ENCODE data around the gene CD38.
A peak's percentile ranks its signal among the peaks of the same experiment; 100 is the strongest.

CD38 gene

GRCh38 chr4:15864651-15865566 is 86.8 kb downstream of the CD38 start:
- Histone ChIP-seq H4K20me1 (ENCODE audit: insufficient read depth, low read length) (no peaks in the 10 kb centered on the region), H3K27ac (ENCODE audit: low read length) (no peak overlapping the region), H3K79me2 (ENCODE audit: insufficient read depth, low read length) (no peaks in the 10 kb centered on the region), H3K27me3 (ENCODE audit: insufficient read depth, low read length, poor library complexity) (no peaks in the 10 kb centered on the region), H3K9ac (ENCODE audit: low read depth, low read length) (no peak overlapping the region), H2AFZ (ENCODE audit: low read depth, low read length) (no peak overlapping the region), H3K36me3 (ENCODE audit: insufficient read depth, low read length) (no peaks in the 10 kb centered on the region), H3K4me1 (ENCODE audit: insufficient read depth, low read length) (no peaks in the 10 kb centered on the region), H3K4me2 (ENCODE audit: insufficient read depth, low read length) (no peak overlapping the region), H3K9me3 (ENCODE audit: insufficient read depth, low read length, severe bottlenecking) (no peaks in the 10 kb centered on the region), H3K4me3 (ENCODE audit: low read depth in 1 of 2, low read length in 2 of 2) (no peak overlapping the region)
- no peak for ATAC-seq (ENCODE audit: insufficient read depth, low read depth)
- TF ChIP-seq CTCF (IDR thresholded peaks at IDR 0.05; ENCODE audit: borderline replicate concordance, extremely low read depth, low read length, poor library complexity, severe bottlenecking): no peak
- no peak for TF ChIP-seq EZH2 (IDR thresholded peaks at IDR 0.05; ENCODE audit: borderline replicate concordance, low read depth, low read length, severe bottlenecking)
- DNase-seq: no peak

DNA sequence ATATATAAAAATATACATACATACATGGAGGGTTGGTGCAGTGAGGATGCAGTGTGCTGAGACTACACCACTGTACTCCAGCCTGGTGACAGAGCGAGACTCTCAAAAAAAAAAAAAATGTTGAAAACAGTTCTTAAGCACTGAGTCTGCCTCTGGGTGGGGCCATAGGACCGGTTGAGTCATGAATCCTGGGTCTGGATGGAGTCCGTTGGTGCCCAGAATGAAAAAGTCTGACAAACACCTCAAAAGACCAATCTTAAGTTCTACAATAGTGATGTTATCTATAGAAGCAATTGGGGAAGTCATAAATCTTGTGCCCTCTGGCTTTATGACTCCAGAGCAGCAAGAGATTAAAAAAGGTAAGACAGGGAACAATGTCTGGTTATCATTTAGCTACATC is 90.0 kb downstream of the CD38 start:
- no peak overlapping the region for H2AFZ ChIP-seq (ENCODE audit: low read depth, low read length)
- no peaks in the 10 kb centered on the region for H4K20me1 ChIP-seq (ENCODE audit: insufficient read depth, low read length)
- H3K79me2 ChIP-seq (ENCODE audit: insufficient read depth, low read length): no peaks in the 10 kb centered on the region
- no peaks in the 10 kb centered on the region for H3K36me3 ChIP-seq (ENCODE audit: insufficient read depth, low read length)
- DNase-seq: no peak
- no peak overlapping the region for H3K4me3 ChIP-seq (ENCODE audit: low read depth in 1 of 2, low read length in 2 of 2)
- H3K4me1 ChIP-seq (ENCODE audit: insufficient read depth, low read length): no peaks in the 10 kb centered on the region
- TF ChIP-seq EZH2 (IDR thresholded peaks at IDR 0.05; ENCODE audit: borderline replicate concordance, low read depth, low read length, severe bottlenecking) (no peak), CTCF (IDR thresholded peaks at IDR 0.05; ENCODE audit: borderline replicate concordance, extremely low read depth, low read length, poor library complexity, severe bottlenecking) (no peak)
- H3K27me3 ChIP-seq (ENCODE audit: insufficient read depth, low read length, poor library complexity): no peaks in the 10 kb centered on the region
- H3K4me2 ChIP-seq (ENCODE audit: insufficient read depth, low read length): no peak overlapping the region
- H3K27ac ChIP-seq (ENCODE audit: low read length): no peak overlapping the region
- peak; percentile 48; the same call in 1 of the 3 replicates for ATAC-seq (ENCODE audit: insufficient read depth, low read depth)
- no peaks in the 10 kb centered on the region for H3K9me3 ChIP-seq (ENCODE audit: insufficient read depth, low read length, severe bottlenecking)
- H3K9ac ChIP-seq (ENCODE audit: low read depth, low read length): no peak overlapping the region

DNA sequence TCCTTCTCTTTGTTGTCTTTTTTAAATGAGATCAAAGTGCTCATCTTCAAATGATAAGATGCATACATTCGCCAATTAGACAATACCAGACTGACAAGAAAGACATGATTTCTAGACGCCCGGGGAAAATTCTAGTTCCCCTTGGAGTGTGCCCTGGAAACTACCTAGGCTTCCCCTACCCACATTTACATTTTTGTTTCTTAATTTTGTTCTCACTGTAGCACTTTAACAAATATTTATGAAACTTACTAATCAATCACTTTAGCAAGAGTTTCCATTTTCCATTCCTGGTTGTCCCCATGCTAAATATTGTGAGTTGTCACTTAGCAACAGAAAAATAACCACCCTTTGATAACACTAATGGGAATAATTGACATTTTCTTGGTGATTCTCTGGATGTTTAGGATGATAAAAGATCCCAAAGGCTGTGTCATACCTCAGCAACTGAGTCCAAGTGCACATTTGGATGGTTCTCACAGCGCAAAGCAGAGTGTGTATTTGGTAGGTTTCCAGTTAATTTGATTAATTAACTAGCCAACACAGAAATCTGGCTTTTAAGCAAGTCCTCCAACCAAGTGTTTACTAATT is 90.8 kb downstream of the CD38 start:
- no peak for ATAC-seq (ENCODE audit: insufficient read depth, low read depth)

More for the DNA sequence above, 90.8 kb downstream of the CD38 start:
- Histone ChIP-seq H3K4me2 (ENCODE audit: insufficient read depth, low read length) (no peak overlapping the region), H3K27ac (ENCODE audit: low read length) (no peak overlapping the region), H3K27me3 (ENCODE audit: insufficient read depth, low read length, poor library complexity) (no peaks in the 10 kb centered on the region), H3K79me2 (ENCODE audit: insufficient read depth, low read length) (no peaks in the 10 kb centered on the region), H3K4me1 (ENCODE audit: insufficient read depth, low read length) (no peaks in the 10 kb centered on the region), H3K4me3 (ENCODE audit: low read depth in 1 of 2, low read length in 2 of 2) (no peak overlapping the region), H3K9ac (ENCODE audit: low read depth, low read length) (no peak overlapping the region), H3K9me3 (ENCODE audit: insufficient read depth, low read length, severe bottlenecking) (no peaks in the 10 kb centered on the region), H3K36me3 (ENCODE audit: insufficient read depth, low read length) (no peaks in the 10 kb centered on the region), H4K20me1 (ENCODE audit: insufficient read depth, low read length) (no peaks in the 10 kb centered on the region), H2AFZ (ENCODE audit: low read depth, low read length) (no peak overlapping the region)
- no peak for DNase-seq
- TF ChIP-seq EZH2 (IDR thresholded peaks at IDR 0.05; ENCODE audit: borderline replicate concordance, low read depth, low read length, severe bottlenecking): no peak
- no peak for TF ChIP-seq CTCF (IDR thresholded peaks at IDR 0.05; ENCODE audit: borderline replicate concordance, extremely low read depth, low read length, poor library complexity, severe bottlenecking)
